Measurements from ENCODE around the gene WIZ. TPM values are rescaled to one million over a fixed set of nuclear protein-coding genes. Genes with fewer than 3 reads are reported as not detected.

The WIZ gene
- total RNA-seq (100 to 1,000 TPM; 109 to 118 TPM), polyA plus RNA-seq (ENCODE audit: insufficient read depth, low read depth, low replicate concordance) (66.2 TPM)
- long read RNA-seq, donor 1, full-length matches to known transcripts: 3 of 3 reads
- long read RNA-seq, donor 1, partial matches to known transcripts: 0 of 3 reads
- long read RNA-seq, donor 1, other reads (novel, unspliced or antisense): 0 of 3 reads
- long read RNA-seq, donor 2: 0 reads

GRCh38 chr19:15449620-15450527, at the start of gene WIZ:
Gene WIZ, minus strand, starts transcription at chr19:15449956. Its CDS starts 1,649 bp downstream, at chr19:15448307.
- peak; percentile 77 for DNase-seq
- Histone ChIP-seq H3K36me3 (ENCODE audit: low read depth, missing control alignments) (no peaks in the 10 kb centered on the region), H3K4me3 (peak within 1 kb of the TSS; percentile 56 to 66), H3K27me3 (no peaks in the 10 kb centered on the region), H3K9me3 (no peaks in the 10 kb centered on the region), H3K4me1 (peaks cover 15% of the 10 kb centered on the region), H3K27ac (peak within 1 kb of the TSS in 1 of 2 donors; percentile 80)
- WGBS, 2 donors: 3% methylated on average over 44 of the region's 77 CpGs; no CpG with 5 or more reads in 1 of the 2 donors
- intact Hi-C loops (cut with DNase I; ENCODE audit: low total_unique reads): no loop called here
- TF ChIP-seq CTCF (IDR thresholded peaks at IDR 0.05) (no peak), POLR2A (IDR thresholded peaks at IDR 0.05) (no peak)

GRCh38 chr19:15498910-15499309, 49.2 kb upstream of the WIZ start:
- intact Hi-C loops (cut with DNase I; ENCODE audit: low total_unique reads): no loop called here
- no peaks in the 10 kb centered on the region for H3K9me3 ChIP-seq
- TF ChIP-seq CTCF (IDR thresholded peaks at IDR 0.05): no peak
- TF ChIP-seq POLR2A (IDR thresholded peaks at IDR 0.05): no peak
- DNase-seq: no peak
- no peaks in the 10 kb centered on the region for H3K27me3 ChIP-seq
- H3K27ac ChIP-seq: no peak overlapping the region
- WGBS, 2 donors: 38 to 47% methylated on average over 6 of the region's 6 CpGs
- no peaks in the 10 kb centered on the region for H3K4me1 ChIP-seq
- H3K36me3 ChIP-seq (ENCODE audit: low read depth, missing control alignments): no peaks in the 10 kb centered on the region
- H3K4me3 ChIP-seq: no peak overlapping the region

GRCh38 chr19:15498156-15498858, 48.6 kb upstream of the WIZ start:
- Histone ChIP-seq H3K4me1 (no peaks in the 10 kb centered on the region), H3K9me3 (no peaks in the 10 kb centered on the region), H3K36me3 (ENCODE audit: low read depth, missing control alignments) (no peaks in the 10 kb centered on the region), H3K27me3 (no peaks in the 10 kb centered on the region), H3K27ac (no peak overlapping the region), H3K4me3 (no peak overlapping the region)
- intact Hi-C loops (cut with DNase I; ENCODE audit: low total_unique reads): no loop called here
- 67 to 68% methylated on average over 10 of the region's 10 CpGs for WGBS, 2 donors
- no peak for TF ChIP-seq POLR2A (IDR thresholded peaks at IDR 0.05)
- TF ChIP-seq CTCF (IDR thresholded peaks at IDR 0.05): no peak
- no peak for DNase-seq

GRCh38 chr19:15495151-15495550, 45.4 kb upstream of the WIZ start:
- Histone ChIP-seq H3K27ac (no peak overlapping the region), H3K4me3 (no peak overlapping the region), H3K27me3 (no peaks in the 10 kb centered on the region), H3K36me3 (ENCODE audit: low read depth, missing control alignments) (no peaks in the 10 kb centered on the region), H3K9me3 (no peaks in the 10 kb centered on the region), H3K4me1 (no peaks in the 10 kb centered on the region)
- WGBS, 2 donors: 58 to 62% methylated on average over 1 of the region's 1 CpG
- DNase-seq: no peak
- no peak for TF ChIP-seq POLR2A (IDR thresholded peaks at IDR 0.05)
- no peak for TF ChIP-seq CTCF (IDR thresholded peaks at IDR 0.05)
- intact Hi-C loops (cut with DNase I; ENCODE audit: low total_unique reads): no loop called here
